Medulla oblongata (tissue), 1 donor: Measurements from ENCODE around the gene TBC1D10B.

ENCODE experiments used
- DNase-seq: peaks from one replicate; pipeline ENCODE4 v3.0.0-alpha.2; 2015; ENCODE audit errors: extremely low spot score

TBC1D10B gene

DNA sequence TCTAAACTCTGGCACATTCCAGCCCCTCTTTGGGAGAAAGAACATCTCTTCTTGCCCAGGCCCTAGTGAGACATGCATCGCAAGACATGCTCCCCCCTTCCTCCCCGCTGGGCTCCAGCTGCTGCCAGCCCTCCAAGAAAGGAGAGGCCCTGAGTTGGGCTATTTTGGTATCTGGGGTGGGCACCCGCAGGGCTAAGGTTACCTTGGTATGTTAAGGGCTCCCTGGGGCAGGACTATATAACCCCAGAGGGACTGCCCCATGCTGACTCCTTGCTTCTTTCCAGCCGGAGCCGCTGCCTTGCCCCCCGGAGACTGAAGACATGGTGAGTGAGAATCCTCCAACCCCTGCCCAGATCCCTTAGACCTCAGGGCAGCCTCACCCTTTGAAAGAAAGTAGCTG, 4.2 kb upstream of the TBC1D10B start, which contains the start of gene MYL11:
Gene MYL11 (plus strand): TSS at position 265 of the 400 bp plus-strand sequence. CDS start 56 bp downstream, at position 321.
- no peak for DNase-seq

- no peak for DNase-seq
Observed at GRCh38 chr16:30372725-30373124, 2.4 kb upstream of the TBC1D10B start.

- no peak for DNase-seq
Observed at GRCh38 chr16:30372038-30372712, 1.9 kb upstream of the TBC1D10B start.

DNA sequence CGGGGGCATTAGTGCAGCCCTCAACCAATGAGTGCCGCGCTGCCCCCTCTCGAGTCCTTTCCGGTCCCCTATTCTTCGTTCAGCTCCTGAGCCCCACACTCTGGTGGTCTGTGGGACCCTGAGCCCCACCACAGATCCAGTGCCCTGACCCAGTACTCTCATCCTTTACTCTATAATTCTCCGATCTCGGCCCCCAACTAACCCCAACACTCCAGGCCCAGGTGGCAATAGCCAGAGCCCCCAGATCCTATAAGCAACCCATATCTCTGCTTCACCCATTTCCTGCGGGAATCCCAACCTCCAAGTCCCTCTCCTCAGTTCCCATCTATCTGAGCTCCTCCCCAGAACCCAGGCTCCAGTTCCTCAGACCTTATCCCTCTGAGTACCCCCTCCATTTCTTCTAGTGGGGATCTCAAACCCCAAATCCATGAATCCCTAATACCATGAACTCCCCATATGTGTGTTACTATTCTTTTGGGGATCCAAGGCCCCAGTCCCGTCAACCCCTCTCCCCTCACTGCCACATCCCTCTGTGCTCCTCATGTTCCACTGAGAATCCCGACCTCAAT, 1.0 kb upstream of the TBC1D10B start:
- DNase-seq = no peak

- no peak for DNase-seq
Observed at GRCh38 chr16:30369938-30370455, 297 bp downstream of the TBC1D10B start.

GRCh38 chr16:30369091-30369937, 980 bp downstream of the TBC1D10B start:
- no peak for DNase-seq

DNA sequence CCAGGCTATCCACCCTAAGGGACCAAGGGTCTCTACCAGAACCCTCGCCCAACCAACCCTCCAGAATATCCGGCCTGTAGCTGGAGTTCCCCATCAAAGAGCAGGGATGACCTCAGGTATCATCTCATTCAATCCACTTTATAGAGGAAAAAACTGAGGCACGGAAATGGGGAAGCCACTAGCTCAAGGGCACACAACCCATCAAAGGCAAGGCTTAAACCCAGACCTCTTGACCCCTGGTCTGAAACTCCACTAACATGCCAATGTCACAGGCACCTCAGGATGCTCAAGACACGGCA, 1.6 kb downstream of the TBC1D10B start:
- no peak for DNase-seq

- no peak for DNase-seq
Observed at GRCh38 chr16:30368122-30368791, 2.0 kb downstream of the TBC1D10B start.

DNA sequence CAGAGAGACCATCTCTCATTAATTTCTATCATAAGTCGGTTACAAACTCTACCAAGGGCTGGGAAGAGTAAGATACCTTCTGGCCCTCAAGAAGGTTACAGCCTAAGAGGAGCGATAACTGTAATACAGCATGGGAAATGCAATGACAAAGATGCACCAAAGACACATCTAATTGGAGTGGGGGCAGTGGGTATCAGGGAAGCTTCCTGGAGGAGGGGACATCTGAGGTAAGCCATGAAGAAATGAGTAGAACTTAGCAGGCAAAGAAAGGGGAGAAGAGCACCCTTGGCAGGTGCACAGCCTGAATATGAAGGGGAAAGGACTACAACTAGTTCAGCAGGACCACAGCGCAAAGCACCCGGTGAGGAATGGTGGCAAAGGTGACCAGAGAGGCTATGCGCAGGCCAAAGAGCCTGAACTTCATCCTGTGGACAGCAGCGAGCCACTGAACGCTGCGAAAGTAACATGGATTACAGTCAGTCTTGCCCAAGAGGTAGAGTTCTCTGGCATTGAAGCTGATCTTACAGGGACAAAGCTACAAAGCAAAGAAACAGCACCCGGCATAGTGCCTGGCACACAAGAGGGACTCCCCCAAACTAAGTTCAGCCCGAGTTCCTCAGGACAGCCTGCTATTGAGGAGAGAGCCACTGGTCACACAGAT, 2.8 kb downstream of the TBC1D10B start:
- DNase-seq = no peak

GRCh38 chr16:30366511-30366910, 3.8 kb downstream of the TBC1D10B start:
- DNase-seq = no peak

GRCh38 chr16:30365200-30365599, 5.1 kb downstream of the TBC1D10B start:
- no peak for DNase-seq

- DNase-seq = no peak
Observed at GRCh38 chr16:30361180-30361579, 9.1 kb downstream of the TBC1D10B start.

GRCh38 chr16:30359871-30360170, 10.5 kb downstream of the TBC1D10B start:
- DNase-seq = no peak

GRCh38 chr16:30358990-30359870, 11.1 kb downstream of the TBC1D10B start:
- DNase-seq = no peak

DNA sequence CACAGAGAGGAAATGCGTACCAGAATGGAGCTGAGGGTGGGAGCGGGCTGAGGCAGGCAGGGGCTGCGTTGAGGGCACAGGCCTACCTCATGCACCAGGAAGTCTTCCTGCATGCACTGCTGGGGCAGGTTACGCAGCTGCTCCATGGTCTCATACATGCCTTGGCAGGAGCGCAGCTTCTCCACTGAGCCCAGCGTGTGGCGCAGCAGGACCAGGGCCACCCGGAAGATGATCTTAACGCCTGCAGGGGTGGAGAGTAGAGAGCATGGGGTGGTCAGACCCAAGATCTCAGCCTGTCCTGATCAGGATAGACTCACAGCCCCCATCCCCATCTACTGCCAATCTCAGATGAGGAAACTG, 11.7 kb downstream of the TBC1D10B start:
- no peak for DNase-seq

- DNase-seq = no peak
Observed at GRCh38 chr16:30357715-30358576, 12.3 kb downstream of the TBC1D10B start.

DNA sequence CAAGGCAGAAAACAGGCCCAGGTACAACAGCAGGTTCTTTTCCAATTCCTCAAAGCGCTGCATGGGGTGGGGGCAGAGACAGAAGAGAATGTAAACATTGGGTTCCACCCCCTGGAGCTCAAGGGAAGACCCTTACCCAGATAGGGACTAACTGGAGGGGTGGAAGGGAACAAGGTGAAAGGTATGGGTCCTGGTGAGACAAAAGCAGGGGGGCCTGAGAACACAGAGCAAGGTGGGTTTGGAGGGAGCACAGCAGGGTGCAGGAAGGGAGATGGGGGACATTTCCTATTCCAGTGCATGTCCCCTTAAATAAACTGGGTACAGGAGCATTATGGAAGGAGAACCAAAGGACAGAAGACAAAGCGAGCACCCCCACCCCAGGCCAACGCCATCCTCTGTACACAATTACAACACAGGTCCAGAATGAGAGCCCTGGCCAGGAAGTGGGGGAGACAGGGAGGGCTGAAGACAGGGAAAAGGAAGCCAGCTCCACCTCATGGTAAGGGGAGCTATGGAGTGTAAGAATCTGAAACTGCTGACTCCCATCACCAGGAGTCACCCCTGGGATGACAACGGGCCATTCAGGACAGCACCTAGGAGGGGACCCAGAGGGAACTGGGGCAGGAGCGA, 13.1 kb downstream of the TBC1D10B start:
- no peak for DNase-seq

DNA sequence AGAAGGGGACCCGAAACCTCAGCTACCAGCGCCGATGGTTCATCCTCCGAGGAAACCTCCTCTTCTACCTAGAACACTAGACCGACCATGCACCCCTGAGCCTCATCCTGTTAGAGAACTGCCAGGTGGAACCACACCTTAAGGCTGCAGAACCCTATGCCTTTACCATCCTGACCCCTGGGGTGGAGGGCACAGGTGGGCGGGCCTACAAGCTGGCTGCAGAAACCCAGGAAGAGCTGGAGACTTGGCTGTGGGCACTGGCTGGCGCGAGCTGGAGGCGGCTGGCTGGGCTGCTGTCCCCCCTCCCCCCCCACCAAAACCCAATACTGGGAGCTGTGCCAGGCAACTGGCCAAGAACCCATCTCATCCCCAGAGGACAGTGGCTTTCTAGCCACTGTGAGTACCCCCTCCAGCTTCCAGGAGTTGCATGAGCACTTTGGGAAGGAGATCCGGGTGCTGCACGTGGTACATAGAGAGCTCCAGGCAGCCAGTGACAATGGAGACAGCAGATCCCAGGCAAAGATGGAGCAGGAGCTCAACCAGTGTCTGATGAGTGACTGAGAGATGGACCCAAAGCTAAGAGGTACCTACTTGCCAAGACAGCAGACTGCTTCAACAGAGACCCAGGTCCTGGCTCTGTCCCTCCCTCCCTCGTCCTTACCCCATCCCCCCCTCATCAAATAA, 13.8 kb downstream of the TBC1D10B start:
- peak; percentile 70 for DNase-seq

GRCh38 chr16:30355954-30356308, 14.4 kb downstream of the TBC1D10B start:
- no peak for DNase-seq
